GM23338 (cell line): ENCODE measurements around the gene METTL3. TPM values are rescaled to one million over a fixed set of nuclear protein-coding genes. Genes with fewer than 3 reads are reported as not detected.

Experiments used
- ATAC-seq: fragments of 200-7000 bp; cut with Tn5 transposase; 3 replicates; pipeline ENCODE4 v1.9.1; 2020
- DNase-seq: peaks from one replicate; pipeline ENCODE4 v3.0.0-alpha.2; 2015; ENCODE audit warnings: low spot score
- H2AFZ ChIP-seq: fragments of 200-600 bp; sonication (generic); 2 replicates; pipeline ENCODE4 v1.8.0; 2016; ENCODE audit warnings: antibody characterized with exemption, mild to moderate bottlenecking, moderate library complexity
- H3F3A ChIP-seq: fragments of 200-600 bp; sonication (generic); replicated peaks from 2 replicates; pipeline ENCODE4 v1.8.0; 2017; ENCODE audit warnings: antibody characterized with exemption, mixed run types, low read depth
- H3K27ac ChIP-seq: fragments of 200-600 bp; sonication (generic); 2 replicates; pipeline ENCODE4 v1.6.1; 2016; ENCODE audit warnings: low read depth
- H3K27me3 ChIP-seq: fragments of 200-600 bp; sonication (generic); 2 replicates; pipeline ENCODE4 v1.8.0; 2016; ENCODE audit warnings: mild to moderate bottlenecking, mixed run types, moderate library complexity; ENCODE audit not compliant: insufficient read depth
- H3K36me3 ChIP-seq: fragments of 200-600 bp; sonication (generic); 2 replicates; pipeline ENCODE4 v1.8.0; 2016; ENCODE audit warnings: mild to moderate bottlenecking; ENCODE audit not compliant: insufficient read depth
- H3K4me1 ChIP-seq: fragments of 200-600 bp; sonication (generic); 2 replicates; pipeline ENCODE4 v1.8.0; 2016; ENCODE audit warnings: mild to moderate bottlenecking, moderate library complexity; ENCODE audit not compliant: insufficient read depth
- H3K4me2 ChIP-seq: fragments of 200-600 bp; sonication (generic); 2 replicates; pipeline ENCODE4 v1.7.1; 2017; ENCODE audit warnings: mixed run types
- H3K4me3 ChIP-seq: fragments of 200-600 bp; sonication (generic); 2 replicates; pipeline ENCODE4 v1.6.1; 2016; ENCODE audit warnings: mixed run types
- H3K79me2 ChIP-seq: fragments of 200-600 bp; sonication (generic); replicated peaks from 2 replicates; pipeline ENCODE4 v1.8.0; 2017; ENCODE audit warnings: mild to moderate bottlenecking; ENCODE audit not compliant: insufficient read depth
- H3K9me2 ChIP-seq: fragments of 200-600 bp; sonication (generic); 2 replicates; pipeline ENCODE4 v1.8.0; 2017; ENCODE audit not compliant: insufficient read depth
- H4K20me1 ChIP-seq: fragments of 200-600 bp; sonication (generic); replicated peaks from 2 replicates; pipeline ENCODE4 v1.8.0; 2017; ENCODE audit warnings: mild to moderate bottlenecking; ENCODE audit not compliant: insufficient read depth
- H3K27ac Mint-ChIP-seq: 2 replicates; pipeline ENCODE4 v1.8.0; 2020; ENCODE audit warnings: inconsistent platforms, mild to moderate bottlenecking, moderate library complexity, mixed read lengths
- H3K27me3 Mint-ChIP-seq: 3 replicates; pipeline ENCODE4 v1.8.0; 2022; ENCODE audit warnings: low read depth, mild to moderate bottlenecking, moderate library complexity, mixed read lengths, inconsistent platforms; ENCODE audit not compliant: insufficient read depth, poor library complexity
- H3K36me3 Mint-ChIP-seq: 3 replicates; pipeline ENCODE4 v1.8.0; 2021; ENCODE audit warnings: low read depth, mild to moderate bottlenecking, inconsistent platforms, moderate library complexity, mixed read lengths
- H3K4me1 Mint-ChIP-seq: 3 replicates; pipeline ENCODE4 v1.8.0; 2020; ENCODE audit warnings: mild to moderate bottlenecking, inconsistent platforms, mixed read lengths
- H3K4me3 Mint-ChIP-seq: 3 replicates; pipeline ENCODE4 v1.8.0; 2021; ENCODE audit warnings: moderate library complexity, mild to moderate bottlenecking, inconsistent platforms, mixed read lengths
- H3K9me3 Mint-ChIP-seq: 3 replicates; pipeline ENCODE4 v1.8.0; 2020; ENCODE audit warnings: moderate library complexity, mild to moderate bottlenecking, inconsistent platforms, mixed read lengths
- ETS1 ChIP-seq: IDR thresholded peaks from 2 replicates; pipeline ENCODE4 v1.6.1; 2016; ENCODE audit warnings: antibody characterized with exemption
- NANOG ChIP-seq: IDR thresholded peaks from 2 replicates; pipeline ENCODE4 v1.6.1; 2016; ENCODE audit warnings: antibody characterized with exemption, borderline replicate concordance
- POLR2AphosphoS5 ChIP-seq: IDR thresholded peaks from 2 replicates; pipeline ENCODE4 v1.6.1; 2016; ENCODE audit warnings: antibody characterized with exemption, low read depth
- polyA plus RNA-seq: library from polyadenylated mRNA; unstranded; fragments of >200 nt; fragmentation: Nextera tagmentation; extraction: Ambion mirVana; gene quantifications from 2 replicates; pipeline ENCODE4 v1.2.1, GENCODE V29; 2016
- total RNA-seq: library from RNA; depleted of rRNA; stranded (reverse); fragments of >200 nt; shearing (Covaris generic); gene quantifications from 2 replicates; pipeline ENCODE4 v1.2.3, GENCODE V29; 2014
- TF ChIP-seq, protein P1 (sequence below): fragments of 250-450 bp; sonication (Bioruptor Pico); IDR thresholded peaks from 2 replicates; pipeline ENCODE4 v1.5.0; 2020; ENCODE audit warnings: mild to moderate bottlenecking, moderate library complexity

Gene METTL3
- total and polyA plus RNA-seq, 2 experiments from 2014 or later = 100 to 140 TPM

- TF ChIP-seq, protein P1, sequence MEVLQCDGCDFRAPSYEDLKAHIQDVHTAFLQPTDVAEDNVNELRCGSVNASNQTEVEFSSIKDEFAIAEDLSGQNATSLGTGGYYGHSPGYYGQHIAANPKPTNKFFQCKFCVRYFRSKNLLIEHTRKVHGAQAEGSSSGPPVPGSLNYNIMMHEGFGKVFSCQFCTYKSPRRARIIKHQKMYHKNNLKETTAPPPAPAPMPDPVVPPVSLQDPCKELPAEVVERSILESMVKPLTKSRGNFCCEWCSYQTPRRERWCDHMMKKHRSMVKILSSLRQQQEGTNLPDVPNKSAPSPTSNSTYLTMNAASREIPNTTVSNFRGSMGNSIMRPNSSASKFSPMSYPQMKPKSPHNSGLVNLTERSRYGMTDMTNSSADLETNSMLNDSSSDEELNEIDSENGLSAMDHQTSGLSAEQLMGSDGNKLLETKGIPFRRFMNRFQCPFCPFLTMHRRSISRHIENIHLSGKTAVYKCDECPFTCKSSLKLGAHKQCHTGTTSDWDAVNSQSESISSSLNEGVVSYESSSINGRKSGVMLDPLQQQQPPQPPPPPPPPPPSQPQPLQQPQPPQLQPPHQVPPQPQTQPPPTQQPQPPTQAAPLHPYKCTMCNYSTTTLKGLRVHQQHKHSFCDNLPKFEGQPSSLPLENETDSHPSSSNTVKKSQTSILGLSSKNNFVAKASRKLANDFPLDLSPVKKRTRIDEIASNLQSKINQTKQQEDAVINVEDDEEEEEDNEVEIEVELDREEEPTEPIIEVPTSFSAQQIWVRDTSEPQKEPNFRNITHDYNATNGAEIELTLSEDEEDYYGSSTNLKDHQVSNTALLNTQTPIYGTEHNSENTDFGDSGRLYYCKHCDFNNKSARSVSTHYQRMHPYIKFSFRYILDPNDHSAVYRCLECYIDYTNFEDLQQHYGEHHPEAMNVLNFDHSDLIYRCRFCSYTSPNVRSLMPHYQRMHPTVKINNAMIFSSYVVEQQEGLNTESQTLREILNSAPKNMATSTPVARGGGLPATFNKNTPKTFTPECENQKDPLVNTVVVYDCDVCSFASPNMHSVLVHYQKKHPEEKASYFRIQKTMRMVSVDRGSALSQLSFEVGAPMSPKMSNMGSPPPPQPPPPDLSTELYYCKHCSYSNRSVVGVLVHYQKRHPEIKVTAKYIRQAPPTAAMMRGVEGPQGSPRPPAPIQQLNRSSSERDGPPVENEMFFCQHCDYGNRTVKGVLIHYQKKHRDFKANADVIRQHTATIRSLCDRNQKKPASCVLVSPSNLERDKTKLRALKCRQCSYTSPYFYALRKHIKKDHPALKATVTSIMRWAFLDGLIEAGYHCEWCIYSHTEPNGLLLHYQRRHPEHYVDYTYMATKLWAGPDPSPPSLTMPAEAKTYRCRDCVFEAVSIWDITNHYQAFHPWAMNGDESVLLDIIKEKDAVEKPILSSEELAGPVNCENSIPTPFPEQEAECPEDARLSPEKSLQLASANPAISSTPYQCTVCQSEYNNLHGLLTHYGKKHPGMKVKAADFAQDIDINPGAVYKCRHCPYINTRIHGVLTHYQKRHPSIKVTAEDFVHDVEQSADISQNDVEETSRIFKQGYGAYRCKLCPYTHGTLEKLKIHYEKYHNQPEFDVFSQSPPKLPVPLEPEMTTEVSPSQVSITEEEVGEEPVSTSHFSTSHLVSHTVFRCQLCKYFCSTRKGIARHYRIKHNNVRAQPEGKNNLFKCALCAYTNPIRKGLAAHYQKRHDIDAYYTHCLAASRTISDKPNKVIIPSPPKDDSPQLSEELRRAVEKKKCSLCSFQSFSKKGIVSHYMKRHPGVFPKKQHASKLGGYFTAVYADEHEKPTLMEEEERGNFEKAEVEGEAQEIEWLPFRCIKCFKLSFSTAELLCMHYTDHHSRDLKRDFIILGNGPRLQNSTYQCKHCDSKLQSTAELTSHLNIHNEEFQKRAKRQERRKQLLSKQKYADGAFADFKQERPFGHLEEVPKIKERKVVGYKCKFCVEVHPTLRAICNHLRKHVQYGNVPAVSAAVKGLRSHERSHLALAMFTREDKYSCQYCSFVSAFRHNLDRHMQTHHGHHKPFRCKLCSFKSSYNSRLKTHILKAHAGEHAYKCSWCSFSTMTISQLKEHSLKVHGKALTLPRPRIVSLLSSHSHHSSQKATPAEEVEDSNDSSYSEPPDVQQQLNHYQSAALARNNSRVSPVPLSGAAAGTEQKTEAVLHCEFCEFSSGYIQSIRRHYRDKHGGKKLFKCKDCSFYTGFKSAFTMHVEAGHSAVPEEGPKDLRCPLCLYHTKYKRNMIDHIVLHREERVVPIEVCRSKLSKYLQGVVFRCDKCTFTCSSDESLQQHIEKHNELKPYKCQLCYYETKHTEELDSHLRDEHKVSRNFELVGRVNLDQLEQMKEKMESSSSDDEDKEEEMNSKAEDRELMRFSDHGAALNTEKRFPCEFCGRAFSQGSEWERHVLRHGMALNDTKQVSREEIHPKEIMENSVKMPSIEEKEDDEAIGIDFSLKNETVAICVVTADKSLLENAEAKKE (CRISPR knock-in tag) = no peak
- TF ChIP-seq POLR2AphosphoS5 (peak; percentile 33; the same call in 1 of the 2 replicates), ETS1 (no peak)
These were observed 46.2 kb upstream of the METTL3 start (continued) for GRCh38 chr14:21557084-21557901.

DNA sequence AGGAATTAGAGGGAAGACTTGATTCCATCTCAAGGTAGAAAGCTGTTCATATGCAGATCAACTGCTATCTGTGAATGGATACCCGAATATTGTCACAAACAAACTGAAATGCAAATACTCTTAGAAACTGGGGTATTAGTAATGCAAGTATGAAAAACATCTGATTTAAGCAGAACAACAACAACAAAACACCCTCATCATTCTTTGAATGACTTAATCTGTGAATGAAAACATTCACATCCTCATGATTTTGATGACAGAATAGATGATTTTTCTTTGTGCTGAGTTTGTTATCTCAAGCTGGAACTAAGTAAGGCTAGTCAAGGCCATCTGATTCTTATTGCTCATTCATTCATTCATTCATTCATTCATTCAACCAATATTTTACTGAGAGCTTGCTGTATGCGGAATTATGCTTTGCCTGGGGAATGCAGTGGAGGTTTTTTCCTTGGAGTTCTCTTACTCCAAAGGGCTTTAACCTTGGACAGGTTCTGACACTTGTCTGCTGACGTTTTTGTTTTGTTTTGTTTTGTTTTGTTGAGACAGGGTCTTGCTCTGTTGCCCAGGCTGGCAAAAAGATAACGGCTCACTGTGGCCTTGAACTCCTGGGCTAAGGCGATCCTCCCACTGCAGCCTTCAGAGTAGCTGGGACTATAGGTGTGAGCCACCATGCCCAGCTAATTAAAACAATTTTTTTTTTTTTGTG is 45.4 kb upstream of the METTL3 start:
- Histone ChIP-seq H3K4me1 (peaks cover 12% of the 10 kb centered on the region; the same call in 1 of the 2 replicates), H3K36me3 (no peaks in the 10 kb centered on the region), H2AFZ (no peak overlapping the region), H3K27me3 (no peaks in the 10 kb centered on the region), H3K4me3 (no peak overlapping the region; the same call in 1 of the 2 replicates), H4K20me1 (no peaks in the 10 kb centered on the region), H3K4me2 (peak overlapping the region; percentile 10; the same call in 1 of the 2 replicates), H3K79me2 (no peaks in the 10 kb centered on the region), H3K9me2 (no peaks in the 10 kb centered on the region), H3F3A (peaks cover 3% of the 10 kb centered on the region; the same call in 1 of the 2 replicates), H3K27ac (peak overlapping the region; percentile 98)
- peak overlapping the region; percentile 37 for H3K4me3 Mint-ChIP-seq
- DNase-seq (peak; percentile 55), ATAC-seq (peak; percentile 15)
- H3K4me1 Mint-ChIP-seq = peaks cover 34% of the 10 kb centered on the region
- TF ChIP-seq ETS1 (no peak), NANOG (peak; percentile 73; the same call in 1 of the 2 replicates)
- H3K36me3 Mint-ChIP-seq = no peaks in the 10 kb centered on the region
- H3K9me3 Mint-ChIP-seq = peaks cover 2% of the 10 kb centered on the region; the same call in 1 of the 3 replicates
- peaks cover 23% of the 10 kb centered on the region for H3K27me3 Mint-ChIP-seq
- peak overlapping the region; percentile 98 for H3K27ac Mint-ChIP-seq
